Astrocyte (in vitro differentiated cells and primary cell): ENCODE results near the gene DHCR7. TPM values are rescaled to one million over a fixed set of nuclear protein-coding genes. Genes with fewer than 3 reads are reported as not detected.

Experiments used
- DNase-seq: peaks from one replicate; pipeline ENCODE4 v3.0.0-alpha.2; 2010; ENCODE audit warnings: low read depth
- FAIRE-seq: peaks from 2 replicates; lab custom pipeline; 2011; peaks lifted over from hg19 to GRCh38; lab: Jason Lieb, UNC
- H2AFZ ChIP-seq: 2 replicates; pipeline ENCODE4 v1.6.0; 2012; ENCODE audit warnings: low read depth, low read length, inconsistent platforms
- H3K27ac ChIP-seq: 2 replicates; pipeline ENCODE4 v1.5.1; 2011; ENCODE audit warnings: low read depth, low read length, inconsistent platforms
- H3K27me3 ChIP-seq: 2 replicates; pipeline ENCODE4 v1.6.0; 2011; ENCODE audit warnings: low read length, inconsistent platforms; ENCODE audit not compliant: insufficient read depth
- H3K36me3 ChIP-seq: 2 replicates; pipeline ENCODE4 v1.5.1; 2011; ENCODE audit warnings: low read length, inconsistent platforms; ENCODE audit not compliant: insufficient read depth
- H3K4me1 ChIP-seq: 2 replicates; pipeline ENCODE4 v1.5.1; 2011; ENCODE audit warnings: low read length, inconsistent platforms; ENCODE audit not compliant: insufficient read depth
- H3K4me2 ChIP-seq: 2 replicates; pipeline ENCODE4 v1.6.0; 2012; ENCODE audit warnings: low read length, inconsistent platforms
- H3K4me3 ChIP-seq: 2 replicates; pipeline ENCODE4 v1.5.1; 2011; ENCODE audit warnings: low read depth, mild to moderate bottlenecking, low read length, inconsistent platforms; ENCODE audit not compliant: insufficient read depth
- H3K79me2 ChIP-seq: 2 replicates; pipeline ENCODE4 v1.6.0; 2012; ENCODE audit warnings: mild to moderate bottlenecking, low read length, inconsistent platforms; ENCODE audit not compliant: insufficient read depth
- H3K9ac ChIP-seq: 2 replicates; pipeline ENCODE4 v1.6.0; 2012; ENCODE audit warnings: mild to moderate bottlenecking, low read length, inconsistent platforms
- H3K9me3 ChIP-seq: 2 replicates; pipeline ENCODE4 v1.5.1; 2012; ENCODE audit warnings: low read depth, mild to moderate bottlenecking, low read length, inconsistent platforms; ENCODE audit not compliant: insufficient read depth
- H4K20me1 ChIP-seq: 2 replicates; pipeline ENCODE4 v1.6.0; 2012; ENCODE audit warnings: low read length, inconsistent platforms; ENCODE audit not compliant: insufficient read depth
- H3K27ac Mint-ChIP-seq: one replicate; pipeline ENCODE4 v1.8.0; 2021; ENCODE audit warnings: mild to moderate bottlenecking, mixed read lengths; ENCODE audit not compliant: unreplicated experiment
- H3K27me3 Mint-ChIP-seq: one replicate; pipeline ENCODE4 v1.8.0; 2021; ENCODE audit warnings: low read depth, mixed read lengths; ENCODE audit not compliant: unreplicated experiment
- H3K36me3 Mint-ChIP-seq: one replicate; pipeline ENCODE4 v1.8.0; 2021; ENCODE audit warnings: low read depth, mixed read lengths; ENCODE audit not compliant: unreplicated experiment
- H3K4me1 Mint-ChIP-seq: one replicate; pipeline ENCODE4 v1.8.0; 2021; ENCODE audit warnings: low read depth, mixed read lengths; ENCODE audit not compliant: unreplicated experiment
- H3K4me3 Mint-ChIP-seq: one replicate; pipeline ENCODE4 v1.8.0; 2021; ENCODE audit warnings: mild to moderate bottlenecking, moderate library complexity, mixed read lengths; ENCODE audit not compliant: unreplicated experiment
- H3K9me3 Mint-ChIP-seq: one replicate; pipeline ENCODE4 v1.8.0; 2021; ENCODE audit warnings: mild to moderate bottlenecking, mixed read lengths; ENCODE audit not compliant: unreplicated experiment
- CTCF ChIP-seq: IDR thresholded peaks from 2 replicates; pipeline ENCODE4 v1.5.1; 2011; ENCODE audit warnings: low read depth, mild to moderate bottlenecking, inconsistent platforms, low read length, moderate library complexity; ENCODE audit not compliant: insufficient read depth
- EZH2 ChIP-seq: IDR thresholded peaks from 2 replicates; pipeline ENCODE4 v1.6.1; 2012; ENCODE audit warnings: mild to moderate bottlenecking, low read length, inconsistent platforms; ENCODE audit not compliant: insufficient read depth
- total RNA-seq: library from RNA; stranded (reverse); gene quantifications from 2 replicates; pipeline ENCODE4 v1.2.1, GENCODE V29; 2021

DHCR7 gene
- total RNA-seq, 1 donor from 2014 or later = 92.8 TPM

- Histone ChIP-seq H3K4me1 (no peaks in the 10 kb centered on the region), H2AFZ (no peak overlapping the region), H3K36me3 (no peaks in the 10 kb centered on the region), H3K27me3 (no peaks in the 10 kb centered on the region), H3K9ac (no peak overlapping the region), H4K20me1 (no peaks in the 10 kb centered on the region), H3K9me3 (peaks cover 4% of the 10 kb centered on the region), H3K4me3 (no peak overlapping the region), H3K79me2 (no peaks in the 10 kb centered on the region), H3K4me2 (no peak overlapping the region), H3K27ac (no peak overlapping the region)
- Mint-ChIP-seq H3K36me3 (no peaks in the 10 kb centered on the region), H3K27ac (no peak overlapping the region), H3K4me3 (no peak overlapping the region), H3K27me3 (peaks cover 42% of the 10 kb centered on the region), H3K9me3 (peaks cover 13% of the 10 kb centered on the region), H3K4me1 (no peaks in the 10 kb centered on the region)
- FAIRE-seq = no peak
- DNase-seq = no peak
- TF ChIP-seq EZH2 (no peak), CTCF (no peak)
These were observed 40.8 kb downstream of the DHCR7 start for GRCh38 chr11:71407356-71407755.

- H3K4me2 ChIP-seq = no peak overlapping the region
- Mint-ChIP-seq H3K36me3 (no peaks in the 10 kb centered on the region), H3K27me3 (peaks cover 47% of the 10 kb centered on the region), H3K4me1 (no peaks in the 10 kb centered on the region), H3K4me3 (no peak overlapping the region), H3K27ac (no peak overlapping the region), H3K9me3 (peaks cover 16% of the 10 kb centered on the region)
- H4K20me1 ChIP-seq = no peaks in the 10 kb centered on the region
- H3K79me2 ChIP-seq = no peaks in the 10 kb centered on the region
- FAIRE-seq (no peak), DNase-seq (no peak)
- H3K9me3 ChIP-seq = peaks cover 4% of the 10 kb centered on the region
- H2AFZ ChIP-seq = no peak overlapping the region
- H3K27ac ChIP-seq = no peak overlapping the region
- H3K4me1 ChIP-seq = no peaks in the 10 kb centered on the region
- no peaks in the 10 kb centered on the region for H3K27me3 ChIP-seq
- no peak overlapping the region for H3K9ac ChIP-seq
- H3K36me3 ChIP-seq = no peaks in the 10 kb centered on the region
- TF ChIP-seq CTCF (no peak), EZH2 (no peak)
- no peak overlapping the region for H3K4me3 ChIP-seq
These were observed 41.5 kb downstream of the DHCR7 start for GRCh38 chr11:71406681-71407080.

- H3K9me3 Mint-ChIP-seq = peaks cover 16% of the 10 kb centered on the region
- H3K27ac Mint-ChIP-seq = no peak overlapping the region
- TF ChIP-seq EZH2 (no peak), CTCF (no peak)
- Histone ChIP-seq H3K4me1 (no peaks in the 10 kb centered on the region), H3K36me3 (no peaks in the 10 kb centered on the region), H3K9me3 (peaks cover 4% of the 10 kb centered on the region), H3K27ac (no peak overlapping the region), H2AFZ (no peak overlapping the region), H3K4me3 (no peak overlapping the region), H3K9ac (no peak overlapping the region), H3K79me2 (no peaks in the 10 kb centered on the region), H4K20me1 (no peaks in the 10 kb centered on the region), H3K4me2 (no peak overlapping the region), H3K27me3 (no peaks in the 10 kb centered on the region)
- H3K27me3 Mint-ChIP-seq = peaks cover 61% of the 10 kb centered on the region
- DNase-seq (no peak), FAIRE-seq (no peak)
- no peaks in the 10 kb centered on the region for H3K36me3 Mint-ChIP-seq
- no peak overlapping the region for H3K4me3 Mint-ChIP-seq
- H3K4me1 Mint-ChIP-seq = no peaks in the 10 kb centered on the region
These were observed 44.0 kb downstream of the DHCR7 start for GRCh38 chr11:71404209-71404608.
